ENCODE measurements around the gene HAGHL. TPM values are rescaled to one million over a fixed set of nuclear protein-coding genes. Genes with fewer than 3 reads are reported as not detected.

Gene HAGHL
- total and polyA plus RNA-seq, 2 donors (not counting 3 experiments of a cell fraction or from before 2014, with no cell fraction given) = 6.3 to 6.8 TPM

- intact Hi-C loops (cut with micrococcal nuclease) (no loop called here), dilution Hi-C loops (cut with MboI; ENCODE audit: extremely low pct_ligation_motif_present, low sequenced_read_pairs) (no loop called here)
- Histone ChIP-seq H3K79me2 (ENCODE audit: control insufficient read depth, insufficient read depth, low read length) (no peaks in the 10 kb centered on the region), H2AFZ (ENCODE audit: low read depth, low read length) (no peak overlapping the region), H4K20me1 (replicated peaks; ENCODE audit: control insufficient read depth, extremely low read depth, insufficient read depth, low read length) (no peaks in the 10 kb centered on the region), H3K9ac (replicated peaks; ENCODE audit: extremely low read depth, insufficient read depth, low read length) (no peak overlapping the region), H3K4me3 (replicated peaks in 1 of 3; ENCODE audit: insufficient read depth in 1 of 3, low read depth in 1 of 3, low read length in 3 of 3) (no peak overlapping the region), H3K27ac (ENCODE audit: insufficient read depth, low read depth, low read length) (no peak overlapping the region), H3K4me1 (ENCODE audit: control insufficient read depth, extremely low read depth, insufficient read depth, low read length) (no peaks in the 10 kb centered on the region), H3K9me1 (replicated peaks; ENCODE audit: control insufficient read depth, extremely low read depth, insufficient read depth, low read length) (no peaks in the 10 kb centered on the region), H3K27me3 (ENCODE audit: control insufficient read depth in 2 of 2, insufficient read depth in 2 of 2, low read length in 2 of 2) (no peaks in the 10 kb centered on the region), H3K4me2 (ENCODE audit: insufficient read depth, low read length) (no peak overlapping the region), H3K36me3 (ENCODE audit: control insufficient read depth in 2 of 2, extremely low read depth in 1 of 2, insufficient read depth in 2 of 2, low read length in 2 of 2) (no peaks in the 10 kb centered on the region), H3K9me3 (replicated peaks; ENCODE audit: control insufficient read depth, insufficient read depth, low read length) (no peaks in the 10 kb centered on the region)
- TF ChIP-seq FOS (IDR thresholded peaks at IDR 0.05; ENCODE audit: borderline replicate concordance, insufficient read depth, low read length) (no peak), POLR2A (IDR thresholded peaks at IDR 0.05; ENCODE audit: low read depth, low read length) (no peak)
- no TSS peak for BruUV-seq (replicated peaks)
- FAIRE-seq = no peak
- CTCF ChIA-PET = no interaction called here
- POLR2A ChIA-PET = no interaction called here
- DNase-seq (ENCODE audit: low read depth, low spot score) = no peak
These were observed 40.9 kb downstream of the HAGHL start for GRCh38 chr16:767743-768235.

GRCh38 chr16:768428-768827, 41.5 kb downstream of the HAGHL start:
- FAIRE-seq (no peak), DNase-seq (ENCODE audit: low read depth, low spot score) (no peak)
- POLR2A ChIA-PET = no interaction called here
- no peaks in the 10 kb centered on the region for H3K36me3 ChIP-seq (ENCODE audit: control insufficient read depth in 2 of 2, extremely low read depth in 1 of 2, insufficient read depth in 2 of 2, low read length in 2 of 2)
- no peak overlapping the region for H3K4me3 ChIP-seq (replicated peaks in 1 of 3; ENCODE audit: insufficient read depth in 1 of 3, low read depth in 1 of 3, low read length in 3 of 3)
- dilution Hi-C loops (cut with MboI; ENCODE audit: extremely low pct_ligation_motif_present, low sequenced_read_pairs) = no loop called here
- TF ChIP-seq MYC (IDR thresholded peaks at IDR 0.05; ENCODE audit: low read depth, low read length) (no peak), EZH2 (IDR thresholded peaks at IDR 0.05; ENCODE audit: borderline replicate concordance, low read depth, low read length, severe bottlenecking) (no peak), CTCF (IDR thresholded peaks at IDR 0.05; ENCODE audit: extremely low read depth in 1 of 2, insufficient read depth in 1 of 2, low read depth in 1 of 2, low read length in 2 of 2) (no peak), POLR2A (IDR thresholded peaks at IDR 0.05; ENCODE audit: low read depth, low read length) (no peak), MAX (IDR thresholded peaks at IDR 0.05; ENCODE audit: insufficient read depth, insufficient read length) (no peak), GATA2 (IDR thresholded peaks at IDR 0.05; ENCODE audit: insufficient read depth, insufficient read length, low read depth, low read length) (no peak), FOS (IDR thresholded peaks at IDR 0.05; ENCODE audit: borderline replicate concordance, insufficient read depth, low read length) (no peak), JUN (IDR thresholded peaks at IDR 0.05; ENCODE audit: borderline replicate concordance, insufficient read depth, insufficient read length, low read depth) (no peak), POLR2AphosphoS5 (IDR thresholded peaks at IDR 0.05; ENCODE audit: insufficient read depth, low read depth, low read length) (no peak)
- no TSS peak for BruUV-seq (replicated peaks)
- H3K4me1 ChIP-seq (ENCODE audit: control insufficient read depth, extremely low read depth, insufficient read depth, low read length) = no peaks in the 10 kb centered on the region
- no peak overlapping the region for H3K27ac ChIP-seq (ENCODE audit: insufficient read depth, low read depth, low read length)
- H3K4me2 ChIP-seq (ENCODE audit: insufficient read depth, low read length) = no peak overlapping the region
- H3K79me2 ChIP-seq (ENCODE audit: control insufficient read depth, insufficient read depth, low read length) = no peaks in the 10 kb centered on the region
- no peaks in the 10 kb centered on the region for H3K27me3 ChIP-seq (ENCODE audit: control insufficient read depth in 2 of 2, insufficient read depth in 2 of 2, low read length in 2 of 2)
- H2AFZ ChIP-seq (ENCODE audit: low read depth, low read length) = no peak overlapping the region
- no peaks in the 10 kb centered on the region for H3K9me3 ChIP-seq (replicated peaks; ENCODE audit: control insufficient read depth, insufficient read depth, low read length)
- no peaks in the 10 kb centered on the region for H3K9me1 ChIP-seq (replicated peaks; ENCODE audit: control insufficient read depth, extremely low read depth, insufficient read depth, low read length)
- CTCF ChIA-PET = no interaction called here
- intact Hi-C loops (cut with micrococcal nuclease) = no loop called here
- no peaks in the 10 kb centered on the region for H4K20me1 ChIP-seq (replicated peaks; ENCODE audit: control insufficient read depth, extremely low read depth, insufficient read depth, low read length)
- H3K9ac ChIP-seq (replicated peaks; ENCODE audit: extremely low read depth, insufficient read depth, low read length) = no peak overlapping the region
